VCaP (cell line): ENCODE data around the gene TIMM22.

Source experiments
- H3K27ac ChIP-seq: fragments of 450-650 bp; 2 replicates; pipeline ENCODE4 v1.5.1; 2017
- TF ChIP-seq, protein P1 (sequence below): fragments of 450-650 bp; conservative IDR thresholded peaks from 2 replicates; pipeline ENCODE4 v1.5.1; 2017; ENCODE audit warnings: mild to moderate bottlenecking, moderate library complexity

The TIMM22 gene

DNA sequence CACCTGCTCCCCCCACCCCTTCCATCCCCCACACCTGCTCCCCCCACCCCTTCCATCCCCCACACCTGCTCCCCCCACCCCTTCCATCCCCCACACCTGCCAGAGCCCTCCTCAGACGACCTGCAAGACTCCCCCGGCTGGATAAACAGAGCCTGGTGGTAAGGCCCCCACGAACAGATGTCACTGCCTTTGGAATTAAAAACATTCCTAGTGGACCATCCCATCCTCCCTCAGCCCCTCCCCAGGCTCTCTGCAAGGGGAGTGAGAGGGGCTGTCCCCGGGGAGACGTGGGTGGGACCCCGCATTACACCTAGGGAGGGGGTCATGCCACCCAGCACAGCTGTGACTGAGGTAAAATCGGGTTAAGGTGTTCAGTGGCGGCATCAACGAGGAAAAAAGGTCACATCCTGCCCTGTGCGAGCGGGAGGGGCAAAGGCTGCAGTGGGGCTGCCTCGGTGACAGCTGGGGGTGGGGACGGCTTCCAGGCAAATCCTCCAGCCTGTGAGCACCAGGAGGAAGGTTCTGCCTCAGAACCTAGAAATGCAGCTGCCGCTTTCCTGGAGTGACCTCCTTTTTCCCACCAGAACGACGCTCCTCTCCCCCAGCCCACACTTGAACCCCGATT, 38.7 kb downstream of the TIMM22 start:
- no peak overlapping the region for H3K27ac ChIP-seq
- TF ChIP-seq, protein P1, sequence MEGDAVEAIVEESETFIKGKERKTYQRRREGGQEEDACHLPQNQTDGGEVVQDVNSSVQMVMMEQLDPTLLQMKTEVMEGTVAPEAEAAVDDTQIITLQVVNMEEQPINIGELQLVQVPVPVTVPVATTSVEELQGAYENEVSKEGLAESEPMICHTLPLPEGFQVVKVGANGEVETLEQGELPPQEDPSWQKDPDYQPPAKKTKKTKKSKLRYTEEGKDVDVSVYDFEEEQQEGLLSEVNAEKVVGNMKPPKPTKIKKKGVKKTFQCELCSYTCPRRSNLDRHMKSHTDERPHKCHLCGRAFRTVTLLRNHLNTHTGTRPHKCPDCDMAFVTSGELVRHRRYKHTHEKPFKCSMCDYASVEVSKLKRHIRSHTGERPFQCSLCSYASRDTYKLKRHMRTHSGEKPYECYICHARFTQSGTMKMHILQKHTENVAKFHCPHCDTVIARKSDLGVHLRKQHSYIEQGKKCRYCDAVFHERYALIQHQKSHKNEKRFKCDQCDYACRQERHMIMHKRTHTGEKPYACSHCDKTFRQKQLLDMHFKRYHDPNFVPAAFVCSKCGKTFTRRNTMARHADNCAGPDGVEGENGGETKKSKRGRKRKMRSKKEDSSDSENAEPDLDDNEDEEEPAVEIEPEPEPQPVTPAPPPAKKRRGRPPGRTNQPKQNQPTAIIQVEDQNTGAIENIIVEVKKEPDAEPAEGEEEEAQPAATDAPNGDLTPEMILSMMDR, result no peak

DNA sequence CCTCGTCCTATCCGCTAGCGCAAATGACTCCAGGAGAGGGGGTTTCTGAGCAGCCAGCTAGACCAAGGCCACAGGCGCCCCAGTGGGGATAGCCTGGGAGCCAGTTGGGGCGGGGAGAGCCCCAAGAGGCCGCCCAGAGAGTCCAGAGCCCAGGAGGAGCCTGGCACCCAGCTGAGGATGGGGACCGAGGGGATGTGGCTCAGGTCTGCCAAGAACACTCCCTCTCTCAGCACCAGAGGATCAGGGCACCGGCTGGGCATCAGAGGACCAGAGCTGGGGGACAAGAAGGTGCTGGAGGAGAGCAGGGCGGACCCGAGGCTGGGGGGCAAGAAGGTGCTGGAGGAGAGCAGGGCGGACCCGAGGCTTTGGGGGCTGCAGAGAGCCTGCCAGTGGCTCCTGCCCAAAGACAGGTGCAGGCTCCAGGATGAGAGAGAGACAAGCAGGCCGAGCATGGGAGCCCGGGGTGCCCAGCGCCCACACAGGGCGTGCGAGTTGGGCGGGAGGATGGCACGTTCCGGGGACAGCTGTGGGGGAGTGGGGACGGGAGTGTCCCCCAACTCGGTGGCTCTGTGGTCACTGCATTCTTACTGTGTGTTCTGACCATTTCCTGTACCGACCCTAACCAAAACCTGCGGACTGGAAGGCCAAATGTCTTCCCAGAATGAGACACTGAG, 39.4 kb downstream of the TIMM22 start:
- TF ChIP-seq, protein P1, result no peak
- no peak overlapping the region for H3K27ac ChIP-seq

DNA sequence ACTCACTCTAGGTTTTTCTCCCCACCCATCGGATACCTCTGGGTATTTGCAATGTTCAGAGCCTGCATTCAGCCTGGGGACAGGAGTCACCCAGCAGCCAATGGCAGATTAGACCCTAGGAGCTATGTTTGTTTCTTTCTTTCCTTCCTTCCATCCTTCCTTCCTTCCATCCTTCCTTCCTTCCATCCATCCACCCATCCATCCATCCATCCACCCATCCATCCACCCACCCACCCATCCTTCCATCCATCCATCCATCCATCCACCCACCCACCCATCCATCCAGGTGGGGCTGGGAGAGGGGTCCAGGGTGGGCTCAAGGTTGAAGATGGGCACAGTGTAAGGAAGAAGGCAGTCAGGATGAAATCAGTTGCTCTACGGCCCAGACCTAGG, 39.9 kb downstream of the TIMM22 start:
- TF ChIP-seq, protein P1, result no peak
- no peak overlapping the region for H3K27ac ChIP-seq

GRCh38 chr17:1037238-1037879, 40.4 kb downstream of the TIMM22 start:
- TF ChIP-seq, protein P1, result no peak
- no peak overlapping the region for H3K27ac ChIP-seq

DNA sequence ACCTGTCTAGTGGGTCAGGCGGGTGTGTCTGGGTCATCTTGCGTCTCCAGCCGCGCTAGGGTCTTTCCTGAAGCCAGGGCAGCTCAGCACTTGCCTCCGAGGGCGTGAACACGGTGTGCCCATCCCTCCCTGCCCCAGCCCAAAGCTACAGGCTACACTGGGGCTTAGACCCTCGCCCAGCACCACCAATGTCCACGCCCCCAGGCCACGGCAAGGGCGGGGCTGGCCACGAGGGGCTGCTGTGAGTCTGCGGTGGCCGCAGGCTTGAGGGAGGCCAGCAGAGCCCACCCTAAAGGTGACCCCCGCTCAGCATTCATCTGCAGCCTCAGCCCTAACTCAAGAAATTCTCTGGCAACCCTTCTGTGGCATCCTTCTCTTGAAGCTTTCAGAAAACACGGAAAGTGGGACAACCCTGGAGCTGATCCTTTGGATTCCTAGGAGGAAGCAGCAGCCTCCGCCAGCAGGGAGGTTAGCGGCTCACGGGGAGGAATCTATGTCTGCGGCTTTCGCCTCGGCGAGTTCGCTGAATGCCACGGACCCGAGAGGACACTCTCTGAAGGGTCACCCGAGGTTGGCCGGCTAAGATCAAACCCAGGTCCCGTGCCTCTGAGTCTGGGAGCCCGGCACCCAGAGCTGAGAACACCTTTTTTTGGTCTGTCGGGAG, 41.7 kb downstream of the TIMM22 start:
- no peak overlapping the region for H3K27ac ChIP-seq
- TF ChIP-seq, protein P1, result no peak

DNA sequence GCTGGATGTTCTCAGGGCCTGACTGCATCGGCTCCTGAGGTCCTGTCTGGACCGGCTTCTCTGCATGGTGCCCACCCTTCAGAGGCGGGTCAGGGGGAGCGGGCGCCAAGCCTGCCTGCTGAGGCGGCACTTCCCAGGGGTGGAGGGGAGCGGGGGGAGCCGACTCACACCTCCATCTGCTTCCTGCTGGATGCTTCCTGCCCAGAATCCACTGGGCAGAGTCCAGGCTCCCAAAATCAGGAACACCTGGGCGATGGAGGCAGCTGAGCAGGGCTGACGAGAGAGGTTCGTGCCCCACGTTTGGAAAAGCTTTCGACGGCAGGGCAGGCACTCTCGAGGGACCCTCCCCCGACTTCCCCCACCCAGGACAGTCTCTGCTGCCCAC, 42.2 kb downstream of the TIMM22 start:
- TF ChIP-seq, protein P1, result no peak
- no peak overlapping the region for H3K27ac ChIP-seq

DNA sequence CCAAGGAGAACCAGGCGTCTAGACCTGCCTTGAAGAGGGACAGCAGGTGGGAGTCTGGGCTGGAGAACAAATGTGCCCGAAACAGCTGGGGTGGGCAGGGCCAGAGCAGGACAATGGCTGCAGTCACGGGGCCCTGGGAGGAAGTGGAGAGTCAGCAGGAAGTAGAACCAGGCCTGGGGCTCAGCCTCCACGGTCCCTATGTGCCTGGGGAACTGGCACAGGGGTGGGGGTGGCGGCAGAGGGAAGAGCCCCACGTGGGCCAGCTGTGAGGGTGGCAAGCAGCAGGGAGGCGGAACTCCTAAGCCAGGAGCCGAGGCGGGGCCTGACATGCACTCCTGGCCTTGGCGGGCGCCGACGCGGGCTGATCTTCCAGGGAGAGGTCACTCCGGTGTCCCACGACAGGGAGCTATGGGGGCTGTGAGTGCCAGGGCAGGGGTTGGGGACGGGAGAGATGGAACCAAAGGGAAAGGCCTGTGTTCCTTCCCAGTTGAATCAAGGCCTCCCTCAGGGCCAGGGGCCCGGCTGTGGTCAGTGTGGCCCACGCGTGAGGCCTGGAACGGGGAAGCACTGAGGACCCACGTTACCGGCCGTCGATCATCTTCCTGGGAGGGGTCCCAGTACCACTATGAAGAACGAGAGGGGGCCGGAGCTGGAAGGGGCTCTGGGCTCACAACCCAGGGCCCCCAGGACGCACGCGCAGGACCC, 42.7 kb downstream of the TIMM22 start:
- H3K27ac ChIP-seq, result no peak overlapping the region
- TF ChIP-seq, protein P1, result no peak
